ENCODE data around the gene OVOL3. TPM values are rescaled to one million over a fixed set of nuclear protein-coding genes. Genes with fewer than 3 reads are reported as not detected.

OVOL3 gene
- total and polyA plus RNA-seq, 8 donors: 0.27 to 0.34 TPM; not detected in 6

DNA sequence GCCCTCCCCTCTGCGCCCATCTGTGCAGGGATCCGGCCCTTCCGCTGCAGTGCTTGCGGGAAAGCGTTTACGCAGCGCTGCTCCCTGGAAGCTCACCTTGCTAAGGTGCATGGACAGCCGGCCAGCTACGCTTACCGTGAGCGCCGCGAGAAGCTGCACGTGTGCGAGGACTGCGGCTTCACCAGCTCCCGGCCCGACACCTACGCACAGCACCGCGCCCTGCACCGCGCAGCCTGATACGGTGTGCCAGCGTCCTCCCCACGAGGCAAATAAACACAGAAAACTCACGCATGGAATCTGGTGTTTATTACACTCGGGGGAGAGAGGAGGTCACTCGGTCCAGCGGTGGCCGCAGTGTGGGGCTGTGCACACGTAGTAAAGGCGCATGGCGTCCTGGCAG lies 2.5 kb downstream of the OVOL3 start:
- TF ChIP-seq, protein P1, sequence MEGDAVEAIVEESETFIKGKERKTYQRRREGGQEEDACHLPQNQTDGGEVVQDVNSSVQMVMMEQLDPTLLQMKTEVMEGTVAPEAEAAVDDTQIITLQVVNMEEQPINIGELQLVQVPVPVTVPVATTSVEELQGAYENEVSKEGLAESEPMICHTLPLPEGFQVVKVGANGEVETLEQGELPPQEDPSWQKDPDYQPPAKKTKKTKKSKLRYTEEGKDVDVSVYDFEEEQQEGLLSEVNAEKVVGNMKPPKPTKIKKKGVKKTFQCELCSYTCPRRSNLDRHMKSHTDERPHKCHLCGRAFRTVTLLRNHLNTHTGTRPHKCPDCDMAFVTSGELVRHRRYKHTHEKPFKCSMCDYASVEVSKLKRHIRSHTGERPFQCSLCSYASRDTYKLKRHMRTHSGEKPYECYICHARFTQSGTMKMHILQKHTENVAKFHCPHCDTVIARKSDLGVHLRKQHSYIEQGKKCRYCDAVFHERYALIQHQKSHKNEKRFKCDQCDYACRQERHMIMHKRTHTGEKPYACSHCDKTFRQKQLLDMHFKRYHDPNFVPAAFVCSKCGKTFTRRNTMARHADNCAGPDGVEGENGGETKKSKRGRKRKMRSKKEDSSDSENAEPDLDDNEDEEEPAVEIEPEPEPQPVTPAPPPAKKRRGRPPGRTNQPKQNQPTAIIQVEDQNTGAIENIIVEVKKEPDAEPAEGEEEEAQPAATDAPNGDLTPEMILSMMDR (IDR thresholded peaks at IDR 0.05): no peak
- Histone ChIP-seq H3K27me3 (no peaks in the 10 kb centered on the region), H3K4me1 (peaks cover 12 to 35% of the 10 kb centered on the region in 2 donors), H3K9me3 (no peaks in the 10 kb centered on the region), H3K36me3 (peaks cover 0 to 44% of the 10 kb centered on the region in 2 donors), H3K4me3 (peak overlapping the region in 1 of 2 donors; percentile 77), H3K27ac (no peak overlapping the region)
- ATAC-seq (no peak), DNase-seq (no peak)
- intact Hi-C loops (cut with DNase I): no loop called here

DNA sequence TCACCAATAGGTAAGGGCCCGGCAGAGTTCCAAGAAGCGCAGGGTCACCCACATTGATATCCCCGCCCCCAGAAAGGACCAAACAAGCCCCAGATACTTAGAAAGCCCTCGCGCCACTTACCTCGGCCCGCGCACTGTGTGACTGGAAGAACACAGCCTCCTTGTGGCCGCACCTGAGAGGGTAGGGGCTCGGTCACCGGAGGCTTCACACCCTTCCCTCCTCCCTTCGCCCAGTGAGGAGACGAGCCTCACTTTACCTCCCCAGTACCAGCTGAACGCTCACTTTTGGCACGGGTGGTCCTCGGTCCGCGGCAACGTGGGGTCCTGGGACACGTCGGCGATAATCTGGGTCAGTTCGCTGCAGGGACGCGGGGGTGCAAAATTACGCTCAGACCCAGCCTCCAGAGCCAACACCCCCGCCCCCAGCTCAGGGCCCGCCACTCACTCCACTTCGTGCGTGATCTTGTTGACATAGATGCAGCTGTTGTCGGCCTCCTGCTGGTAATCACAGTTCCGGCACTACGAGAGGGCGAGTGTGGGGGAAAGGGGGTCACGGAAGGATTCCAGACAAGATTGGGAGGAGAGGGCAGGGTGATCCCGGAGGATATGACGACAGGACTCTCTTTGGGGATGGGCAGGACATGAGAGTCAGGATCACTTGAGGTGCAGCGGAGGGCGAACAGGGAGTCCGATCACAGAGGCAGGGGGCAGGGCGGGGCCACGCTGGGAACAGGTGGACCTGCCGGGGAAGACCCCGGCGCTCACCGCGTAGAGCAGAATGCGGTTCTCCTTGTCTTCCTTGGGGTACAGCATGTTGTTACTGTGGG lies 3.2 kb downstream of the OVOL3 start:
- Histone ChIP-seq H3K27ac (peak overlapping the region; percentile 76 to 94), H3K9me3 (no peaks in the 10 kb centered on the region), H3K4me3 (peak overlapping the region; percentile 77 to 78), H3K36me3 (peaks cover 0 to 51% of the 10 kb centered on the region in 2 donors), H3K4me1 (peaks cover 12 to 35% of the 10 kb centered on the region in 2 donors), H3K27me3 (no peaks in the 10 kb centered on the region)
- TF ChIP-seq, protein P1 (IDR thresholded peaks at IDR 0.05): no peak
- DNase-seq (peak in 3 of 4 donors; percentile 31 to 83 (median 46)), ATAC-seq (peak; percentile 2)
- intact Hi-C loops (cut with DNase I): no loop called here

DNA sequence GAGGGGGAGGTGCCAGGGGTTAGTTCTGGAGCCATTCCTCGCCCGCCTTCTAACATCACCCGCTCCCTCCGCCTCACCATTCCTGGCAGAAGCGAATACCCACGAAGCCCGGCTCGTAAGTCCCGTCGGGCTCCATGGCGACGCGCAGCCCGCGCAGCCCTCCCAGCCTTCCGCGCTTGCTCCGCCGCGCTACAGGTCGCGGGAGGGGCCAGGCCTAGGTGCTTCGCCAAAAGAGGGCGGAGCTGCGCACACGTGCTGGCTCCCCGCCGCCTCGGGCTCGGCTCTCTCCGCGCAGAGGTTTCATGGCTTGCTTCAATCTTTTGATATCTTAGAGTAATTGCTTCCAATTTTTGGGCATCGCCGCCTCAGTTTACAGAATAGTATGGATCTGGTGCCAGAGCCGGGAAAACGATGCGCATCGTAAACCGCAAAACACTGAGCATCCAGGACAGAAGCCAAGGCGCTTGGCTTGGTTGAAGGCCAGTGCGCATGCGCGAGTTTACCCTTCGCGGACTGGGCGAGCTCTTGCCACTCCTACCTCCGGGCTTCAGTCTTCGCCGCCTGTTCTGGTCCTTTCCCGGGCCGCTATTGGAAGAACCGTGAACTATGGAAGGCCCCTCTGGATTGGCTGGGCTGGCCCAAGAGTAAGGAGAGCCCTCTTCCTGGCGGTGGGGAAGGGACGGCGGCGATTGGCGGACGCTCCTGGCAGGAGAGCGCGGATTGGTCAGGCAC lies 3.9 kb downstream of the OVOL3 start, which contains the start of gene POLR2I:
TSS of gene POLR2I (minus strand) at position 155 of the 732 bp plus-strand sequence. CDS start at position 136, 19 bp downstream.
- Histone ChIP-seq H3K9me3 (no peaks in the 10 kb centered on the region), H3K27me3 (no peaks in the 10 kb centered on the region), H3K27ac (peak within 1 kb of the TSS; percentile 76 to 94), H3K4me1 (peaks cover 12 to 35% of the 10 kb centered on the region in 2 donors), H3K36me3 (peaks cover 0 to 57% of the 10 kb centered on the region in 2 donors), H3K4me3 (peak within 1 kb of the TSS; percentile 77 to 78)
- TF ChIP-seq, protein P1 (IDR thresholded peaks at IDR 0.05): no peak
- peak; percentile 93 for ATAC-seq
- intact Hi-C loops (cut with DNase I): no loop called here
- DNase-seq: peak; percentile 96 to 100 (median 100)

DNA sequence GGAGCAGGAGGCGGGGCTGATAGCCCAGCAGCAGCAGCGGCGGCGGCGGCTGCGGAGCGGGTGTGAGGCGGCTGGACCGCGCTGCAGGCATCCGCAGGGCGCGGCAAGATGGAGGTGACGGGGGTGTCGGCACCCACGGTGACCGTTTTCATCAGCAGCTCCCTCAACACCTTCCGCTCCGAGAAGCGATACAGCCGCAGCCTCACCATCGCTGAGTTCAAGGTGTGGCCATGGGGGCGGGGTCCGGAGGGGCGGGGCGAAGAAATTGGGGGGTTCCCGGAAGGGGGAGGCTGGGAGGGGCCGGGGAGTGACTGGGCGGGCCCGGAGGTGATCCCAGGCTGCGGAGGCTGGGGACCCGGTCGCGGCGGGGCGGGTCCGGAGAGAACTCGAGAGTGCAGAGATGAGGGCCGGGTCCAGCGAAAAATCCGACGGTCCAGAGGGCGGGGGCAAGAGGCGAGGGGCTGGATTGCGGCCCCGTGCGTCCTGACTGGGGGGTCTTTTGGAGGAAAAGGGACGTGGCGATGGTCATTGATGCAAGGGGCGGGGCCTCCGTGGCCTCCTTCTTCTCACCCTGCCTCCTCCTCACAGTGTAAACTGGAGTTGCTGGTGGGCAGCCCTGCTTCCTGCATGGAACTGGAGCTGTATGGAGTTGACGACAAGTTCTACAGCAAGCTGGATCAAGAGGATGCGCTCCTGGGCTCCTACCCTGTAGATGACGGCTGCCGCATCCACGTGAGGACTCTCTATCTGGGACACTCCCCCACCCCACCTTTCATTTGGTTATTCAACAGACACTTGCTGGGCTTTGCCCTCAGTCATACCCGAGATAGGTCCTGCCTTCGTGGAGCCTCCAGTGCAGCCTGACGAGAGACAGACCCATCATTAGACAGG lies 4.8 kb downstream of the OVOL3 start, which contains the start of gene TBCB:
TSS of gene TBCB (plus strand) at position 16 of the 891 bp plus-strand sequence. CDS start at position 109, 93 bp downstream.
- H3K4me3 ChIP-seq: peak within 1 kb of the TSS; percentile 77 to 78
- TF ChIP-seq, protein P1 (IDR thresholded peaks at IDR 0.05): no peak
- ATAC-seq (peak; percentile 78), DNase-seq (peak in 2 of 4 donors; percentile 88 to 96)
- no peaks in the 10 kb centered on the region for H3K27me3 ChIP-seq
- peak within 1 kb of the TSS; percentile 76 to 94 for H3K27ac ChIP-seq
- H3K36me3 ChIP-seq: peaks cover 0 to 60% of the 10 kb centered on the region in 2 donors
- intact Hi-C loops (cut with DNase I): no loop called here
- H3K9me3 ChIP-seq: no peaks in the 10 kb centered on the region
- H3K4me1 ChIP-seq: peaks cover 12 to 35% of the 10 kb centered on the region in 2 donors

Measured in left lung (tissue), 10 donors.